Measurements from ENCODE around the gene WNK2. TPM values are rescaled to one million over a fixed set of nuclear protein-coding genes. Genes with fewer than 3 reads are reported as not detected.
"Not testable (repeated sequence)": the region's sequence is repeated elsewhere in the genome, so short reads cannot be mapped to it uniquely, and the experiment has no call there.

The WNK2 gene
- total and polyA plus RNA-seq, 4 donors: 29.2 to 124 (median 69.5) TPM

DNA sequence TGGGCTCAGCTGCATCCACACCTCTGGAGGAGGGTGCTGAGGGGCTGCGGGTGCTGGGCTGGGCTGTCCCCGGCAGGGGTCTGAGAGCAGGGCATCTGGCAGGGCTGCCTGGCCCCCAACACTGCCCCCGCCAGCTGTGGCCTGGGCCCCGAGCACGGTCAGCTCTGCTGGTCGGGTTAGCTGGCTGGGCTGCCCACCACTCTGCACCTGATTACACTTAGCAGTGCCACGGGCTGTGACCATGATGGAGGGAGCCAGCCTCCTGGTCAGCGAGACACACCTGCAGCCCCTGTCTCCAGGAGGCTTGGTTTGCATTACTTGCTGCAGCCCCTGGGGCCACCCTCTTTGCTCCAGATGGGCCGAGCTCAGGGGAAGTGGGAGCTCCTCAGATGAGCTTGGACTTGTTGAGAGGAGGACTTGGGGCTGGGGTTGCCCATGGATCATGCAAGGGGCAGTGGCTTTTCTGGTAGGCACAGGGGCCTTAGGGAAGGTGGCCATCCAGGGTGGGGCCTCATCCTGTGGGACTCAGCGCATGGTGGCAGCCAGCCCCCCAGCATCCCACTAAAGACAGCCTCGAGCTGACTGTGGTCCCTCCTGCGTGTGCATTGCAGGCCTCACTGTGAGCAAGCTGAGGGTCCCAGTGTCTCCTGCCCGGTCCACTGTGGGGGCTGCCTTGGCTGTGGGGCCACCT is 135.5 kb downstream of the WNK2 start:
- Histone ChIP-seq H3K27me3 (ENCODE audit: control insufficient read depth, insufficient read depth, low read length) (no peaks in the 10 kb centered on the region), H3K4me1 (ENCODE audit: control insufficient read depth, insufficient read depth, low read length) (peaks cover 27% of the 10 kb centered on the region), H3K9me3 (ENCODE audit: control insufficient read depth, insufficient read depth, low read length) (no peaks in the 10 kb centered on the region), H3K27ac (ENCODE audit: low read depth, low read length) (no peak overlapping the region), H3K4me3 (ENCODE audit: low read depth, low read length) (no peak overlapping the region), H3K36me3 (ENCODE audit: control insufficient read depth, insufficient read depth, low read length) (peaks cover 67% of the 10 kb centered on the region)
- DNase-seq (ENCODE audit: low read depth in 4 of 6, low spot score in 6 of 6): no peak
- 90% methylated on average over 13 of the region's 13 CpGs for whole genome bisulfite sequencing (ENCODE audit: insufficient coverage)

DNA sequence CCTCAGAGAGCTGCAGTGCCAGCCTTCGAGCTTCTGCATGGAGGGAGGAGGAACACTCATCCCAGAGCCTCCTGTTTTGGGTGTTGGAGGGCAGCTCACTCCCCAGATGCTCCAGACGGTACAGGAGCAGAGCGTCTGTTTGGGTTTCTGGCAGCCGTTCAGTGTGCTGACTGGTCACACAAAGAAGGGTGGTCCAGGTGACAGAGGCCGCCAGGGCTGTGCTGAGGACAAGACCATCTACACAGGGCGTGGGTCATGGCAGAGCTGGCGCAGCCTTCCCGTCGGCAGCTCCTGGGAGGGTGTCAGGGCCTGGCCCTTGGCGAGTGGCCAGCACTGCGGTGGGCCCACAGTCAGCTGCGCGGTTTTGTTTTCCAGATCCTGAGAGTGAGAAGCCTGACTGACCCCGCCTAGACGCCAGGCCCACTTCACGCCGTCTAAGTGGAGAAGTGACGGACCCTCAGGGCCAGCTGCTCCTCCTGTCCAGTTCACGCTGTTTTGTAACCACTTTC is 136.1 kb downstream of the WNK2 start:
- no peak for DNase-seq (ENCODE audit: low read depth in 4 of 6, low spot score in 6 of 6)
- peaks cover 72% of the 10 kb centered on the region for H3K36me3 ChIP-seq (ENCODE audit: control insufficient read depth, insufficient read depth, low read length)
- no peaks in the 10 kb centered on the region for H3K9me3 ChIP-seq (ENCODE audit: control insufficient read depth, insufficient read depth, low read length)
- no peak overlapping the region for H3K27ac ChIP-seq (ENCODE audit: low read depth, low read length)
- 55% methylated on average over 15 of the region's 19 CpGs for WGBS (ENCODE audit: insufficient coverage)
- H3K4me1 ChIP-seq (ENCODE audit: control insufficient read depth, insufficient read depth, low read length): peaks cover 27% of the 10 kb centered on the region
- no peak overlapping the region for H3K4me3 ChIP-seq (ENCODE audit: low read depth, low read length)
- no peaks in the 10 kb centered on the region for H3K27me3 ChIP-seq (ENCODE audit: control insufficient read depth, insufficient read depth, low read length)

DNA sequence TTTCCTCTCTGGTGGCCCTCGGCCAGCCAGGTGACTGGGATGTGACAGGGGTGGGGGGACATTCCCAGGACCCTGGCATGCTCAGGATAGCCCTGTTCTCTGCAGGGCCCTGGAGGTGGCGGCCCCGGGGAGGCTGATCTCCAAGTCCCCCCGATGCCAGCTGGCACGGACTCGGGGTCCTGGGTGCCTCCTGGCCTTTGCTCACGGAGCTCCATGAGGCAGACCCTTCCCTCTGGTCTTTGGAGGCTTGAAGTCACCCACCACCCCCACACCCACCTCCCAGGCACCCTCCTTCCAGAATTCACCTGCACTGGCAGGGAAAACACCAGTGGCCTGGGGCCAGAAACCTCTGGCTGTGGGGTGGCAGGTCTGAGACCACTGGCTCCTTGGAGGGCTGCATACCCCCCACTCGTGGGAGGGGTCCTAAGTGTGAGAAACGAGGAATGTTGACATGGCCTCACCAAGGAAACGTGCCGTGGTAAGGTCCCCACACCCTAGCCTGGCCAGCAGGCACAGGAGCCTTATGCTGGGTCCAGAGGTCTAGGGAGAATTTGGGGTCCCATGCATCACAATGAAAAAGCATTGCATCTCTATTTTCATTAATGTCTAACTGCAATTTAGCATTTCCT is 136.8 kb downstream of the WNK2 start:
- no peak for DNase-seq (ENCODE audit: low read depth in 4 of 6, low spot score in 6 of 6)
- Histone ChIP-seq H3K36me3 (ENCODE audit: control insufficient read depth, insufficient read depth, low read length) (peaks cover 79% of the 10 kb centered on the region), H3K4me3 (ENCODE audit: low read depth, low read length) (no peak overlapping the region), H3K27me3 (ENCODE audit: control insufficient read depth, insufficient read depth, low read length) (no peaks in the 10 kb centered on the region), H3K9me3 (ENCODE audit: control insufficient read depth, insufficient read depth, low read length) (no peaks in the 10 kb centered on the region), H3K4me1 (ENCODE audit: control insufficient read depth, insufficient read depth, low read length) (peaks cover 27% of the 10 kb centered on the region), H3K27ac (ENCODE audit: low read depth, low read length) (no peak overlapping the region)
- 88% methylated on average over 10 of the region's 11 CpGs for WGBS (ENCODE audit: insufficient coverage)

DNA sequence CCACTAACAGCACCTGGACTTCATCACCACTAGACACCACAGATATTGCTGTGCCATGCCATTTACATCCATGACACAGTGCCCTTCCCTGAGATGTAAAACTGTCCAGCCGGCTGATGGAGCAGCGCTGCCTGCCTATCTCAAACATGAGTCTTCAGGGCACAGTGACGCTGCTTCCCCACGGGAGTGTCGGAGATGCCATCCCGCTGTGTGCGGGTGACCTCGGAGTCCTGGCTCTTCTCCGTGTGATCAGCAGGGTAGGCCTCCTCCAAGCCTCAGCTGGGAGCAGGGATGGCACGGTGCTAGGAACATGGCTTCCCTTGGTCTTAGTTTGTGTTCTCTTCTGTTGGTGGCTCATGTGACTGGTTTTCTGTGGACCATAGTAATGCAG is 137.3 kb downstream of the WNK2 start:
- H3K27me3 ChIP-seq (ENCODE audit: control insufficient read depth, insufficient read depth, low read length): no peaks in the 10 kb centered on the region
- DNase-seq (ENCODE audit: low read depth in 4 of 6, low spot score in 6 of 6): no peak
- peaks cover 82% of the 10 kb centered on the region for H3K36me3 ChIP-seq (ENCODE audit: control insufficient read depth, insufficient read depth, low read length)
- peaks cover 27% of the 10 kb centered on the region for H3K4me1 ChIP-seq (ENCODE audit: control insufficient read depth, insufficient read depth, low read length)
- no peaks in the 10 kb centered on the region for H3K9me3 ChIP-seq (ENCODE audit: control insufficient read depth, insufficient read depth, low read length)
- no peak overlapping the region for H3K27ac ChIP-seq (ENCODE audit: low read depth, low read length)
- H3K4me3 ChIP-seq (ENCODE audit: low read depth, low read length): no peak overlapping the region
- 93% methylated on average over 9 of the region's 10 CpGs for WGBS (ENCODE audit: insufficient coverage)

DNA sequence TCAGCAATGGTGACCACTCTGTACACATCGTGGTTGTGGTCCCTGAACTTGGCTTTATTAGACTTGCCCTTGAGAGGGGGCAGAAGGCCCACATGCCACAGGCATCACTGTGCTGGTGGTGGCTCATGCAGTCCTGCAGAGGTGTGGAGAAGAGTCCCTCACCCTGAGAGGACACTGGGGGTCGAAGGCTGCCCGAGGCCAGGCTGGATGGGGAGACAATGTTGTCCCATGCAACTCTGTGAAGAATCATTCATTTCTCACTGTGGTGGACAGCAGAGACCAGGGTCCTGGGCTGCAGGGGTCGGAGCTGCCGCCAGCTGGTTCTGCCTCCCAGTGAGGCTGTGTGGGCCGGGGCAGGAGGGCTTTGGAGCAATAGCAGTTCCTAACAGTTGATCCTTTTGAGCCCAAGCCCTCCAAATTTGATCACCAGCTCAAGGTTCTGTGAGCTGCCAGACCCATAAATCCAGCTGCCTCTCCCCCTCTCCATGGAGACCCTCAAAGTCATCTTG is 139.6 kb downstream of the WNK2 start:
- not testable (repeated sequence) for H3K4me3 ChIP-seq (ENCODE audit: low read depth, low read length); H3K27me3 ChIP-seq (ENCODE audit: control insufficient read depth, insufficient read depth, low read length); DNase-seq (ENCODE audit: low read depth in 4 of 6, low spot score in 6 of 6); H3K9me3 ChIP-seq (ENCODE audit: control insufficient read depth, insufficient read depth, low read length); H3K27ac ChIP-seq (ENCODE audit: low read depth, low read length)
- peaks cover 64% of the 10 kb centered on the region for H3K36me3 ChIP-seq (ENCODE audit: control insufficient read depth, insufficient read depth, low read length)
- peaks cover 20% of the 10 kb centered on the region for H3K4me1 ChIP-seq (ENCODE audit: control insufficient read depth, insufficient read depth, low read length)
- 100% methylated on average over 6 of the region's 6 CpGs for WGBS (ENCODE audit: insufficient coverage)

DNA sequence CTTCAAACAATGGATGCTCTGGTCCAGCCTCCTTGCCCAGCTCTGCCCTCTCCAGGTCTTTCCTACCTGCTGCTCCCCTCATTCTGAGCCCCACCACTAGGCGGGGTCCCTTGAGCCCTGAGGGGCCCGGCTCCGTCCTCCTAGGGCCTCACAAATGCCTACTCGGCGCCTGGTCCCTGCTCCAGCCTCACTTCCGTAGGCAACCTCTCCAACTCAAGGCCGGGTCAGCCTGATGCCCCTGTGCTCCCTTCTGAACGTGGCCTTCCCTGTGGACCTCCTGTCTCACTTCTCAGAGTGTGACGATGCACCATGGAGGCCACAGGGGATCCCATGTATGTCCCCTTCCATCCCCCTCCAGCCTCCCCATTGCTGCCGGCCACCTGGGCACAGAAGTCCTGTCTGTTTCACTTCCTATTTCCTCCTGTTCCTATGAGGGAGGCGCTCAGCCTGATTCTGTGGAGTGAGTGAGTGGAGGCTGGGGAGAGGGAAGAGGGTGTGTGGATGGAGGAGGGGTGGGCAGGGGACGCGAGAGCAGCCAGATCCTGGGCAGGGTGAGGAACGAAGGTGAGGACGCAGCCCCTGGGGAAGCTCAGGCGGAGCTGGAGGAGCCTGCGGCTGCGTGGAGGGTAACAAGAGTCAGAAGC is 140.4 kb downstream of the WNK2 start:
- H3K27me3 ChIP-seq (ENCODE audit: control insufficient read depth, insufficient read depth, low read length): no peaks in the 10 kb centered on the region
- no peak overlapping the region for H3K4me3 ChIP-seq (ENCODE audit: low read depth, low read length)
- WGBS (ENCODE audit: insufficient coverage): 76% methylated on average over 17 of the region's 18 CpGs
- DNase-seq (ENCODE audit: low read depth in 4 of 6, low spot score in 6 of 6): no peak
- H3K27ac ChIP-seq (ENCODE audit: low read depth, low read length): no peak overlapping the region
- peaks cover 14% of the 10 kb centered on the region for H3K4me1 ChIP-seq (ENCODE audit: control insufficient read depth, insufficient read depth, low read length)
- no peaks in the 10 kb centered on the region for H3K9me3 ChIP-seq (ENCODE audit: control insufficient read depth, insufficient read depth, low read length)
- H3K36me3 ChIP-seq (ENCODE audit: control insufficient read depth, insufficient read depth, low read length): peaks cover 56% of the 10 kb centered on the region

DNA sequence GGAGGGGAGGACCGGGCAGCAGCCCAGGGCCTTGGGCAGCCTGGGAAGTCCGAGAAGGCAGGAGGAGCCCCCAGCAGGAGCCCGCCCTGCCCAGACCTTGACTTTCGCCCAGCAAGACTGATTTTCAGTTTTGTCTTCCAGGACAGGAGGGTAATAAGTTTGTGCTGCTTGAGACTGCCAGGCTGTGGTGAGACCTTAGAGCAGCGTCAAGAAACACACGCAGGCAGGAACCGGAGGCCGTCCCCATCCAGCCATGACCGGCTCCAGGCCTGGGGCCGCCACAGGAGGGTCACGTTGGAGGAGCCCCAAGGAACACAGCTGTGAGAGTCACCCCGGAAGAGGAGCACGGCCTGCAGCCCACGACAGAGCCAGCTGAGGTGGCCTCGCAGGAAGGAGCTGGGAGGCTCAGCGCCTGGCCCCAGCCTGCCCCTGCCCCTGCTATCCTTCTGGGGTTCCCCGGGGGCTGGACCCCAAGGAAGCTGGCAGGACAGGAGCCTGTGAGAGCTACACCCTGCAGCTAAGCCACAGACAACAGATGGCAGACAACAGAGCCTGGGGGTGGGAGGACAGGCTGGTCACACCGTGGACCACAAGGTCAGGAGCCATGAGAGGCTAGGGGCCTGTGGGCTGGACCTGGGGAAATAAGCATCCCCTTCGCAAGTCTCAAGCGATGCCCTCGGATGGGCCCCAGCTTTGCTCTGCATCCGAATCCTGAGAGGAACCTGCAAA is 141.5 kb downstream of the WNK2 start:
- peaks cover 44% of the 10 kb centered on the region for H3K36me3 ChIP-seq (ENCODE audit: control insufficient read depth, insufficient read depth, low read length)
- 90% methylated on average over 20 of the region's 22 CpGs for WGBS (ENCODE audit: insufficient coverage)
- H3K27ac ChIP-seq (ENCODE audit: low read depth, low read length): no peak overlapping the region
- DNase-seq (ENCODE audit: low read depth in 4 of 6, low spot score in 6 of 6): no peak
- peaks cover 4% of the 10 kb centered on the region for H3K4me1 ChIP-seq (ENCODE audit: control insufficient read depth, insufficient read depth, low read length)
- H3K27me3 ChIP-seq (ENCODE audit: control insufficient read depth, insufficient read depth, low read length): no peaks in the 10 kb centered on the region
- no peaks in the 10 kb centered on the region for H3K9me3 ChIP-seq (ENCODE audit: control insufficient read depth, insufficient read depth, low read length)
- H3K4me3 ChIP-seq (ENCODE audit: low read depth, low read length): no peak overlapping the region

DNA sequence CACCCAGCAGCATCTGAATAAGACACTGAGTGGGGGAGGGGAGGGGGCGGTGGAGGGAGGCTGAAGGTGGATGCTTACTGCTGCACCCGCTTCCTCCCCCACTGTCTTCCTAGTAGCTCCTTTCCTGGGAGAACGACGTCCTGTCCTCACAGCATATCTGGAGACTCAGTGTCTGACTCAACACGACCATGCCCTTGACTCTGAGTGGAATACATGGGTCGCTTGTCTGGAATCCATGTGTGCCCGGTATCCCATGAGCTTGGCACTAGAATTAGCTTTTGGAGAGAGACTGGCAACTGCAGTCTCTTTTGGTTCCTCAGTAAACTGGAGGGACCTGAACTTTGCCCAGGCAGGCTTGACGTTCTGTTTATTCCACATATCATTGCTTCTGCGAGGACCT is 142.1 kb downstream of the WNK2 start:
- H3K9me3 ChIP-seq (ENCODE audit: control insufficient read depth, insufficient read depth, low read length): no peaks in the 10 kb centered on the region
- no peaks in the 10 kb centered on the region for H3K27me3 ChIP-seq (ENCODE audit: control insufficient read depth, insufficient read depth, low read length)
- no peak for DNase-seq (ENCODE audit: low read depth in 4 of 6, low spot score in 6 of 6)
- 79% methylated on average over 6 of the region's 9 CpGs for WGBS (ENCODE audit: insufficient coverage)
- H3K4me1 ChIP-seq (ENCODE audit: control insufficient read depth, insufficient read depth, low read length): no peaks in the 10 kb centered on the region
- no peak overlapping the region for H3K27ac ChIP-seq (ENCODE audit: low read depth, low read length)
- H3K36me3 ChIP-seq (ENCODE audit: control insufficient read depth, insufficient read depth, low read length): peaks cover 39% of the 10 kb centered on the region
- no peak overlapping the region for H3K4me3 ChIP-seq (ENCODE audit: low read depth, low read length)

DNA sequence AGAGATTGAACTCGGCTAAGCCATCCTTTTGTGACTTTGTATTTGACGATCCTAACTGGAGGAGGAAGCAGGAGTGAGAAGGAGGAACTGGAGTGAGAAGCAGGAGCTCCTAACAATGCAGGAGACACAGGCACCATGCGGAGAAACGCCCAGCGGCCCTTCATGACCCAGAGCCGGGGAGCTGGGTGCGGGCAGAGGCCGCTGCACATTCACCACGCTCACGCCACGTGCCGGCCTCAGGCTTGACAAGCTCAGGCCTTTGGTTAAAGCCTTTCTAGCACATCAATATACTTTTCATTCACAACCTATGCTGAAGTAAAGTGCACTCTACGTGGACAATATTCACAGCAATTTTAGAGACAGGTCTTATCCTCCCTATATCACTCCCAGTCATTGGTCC is 142.7 kb downstream of the WNK2 start:
- no peak for DNase-seq (ENCODE audit: low read depth in 4 of 6, low spot score in 6 of 6)
- Histone ChIP-seq H3K27me3 (ENCODE audit: control insufficient read depth, insufficient read depth, low read length) (no peaks in the 10 kb centered on the region), H3K4me3 (ENCODE audit: low read depth, low read length) (no peak overlapping the region), H3K4me1 (ENCODE audit: control insufficient read depth, insufficient read depth, low read length) (no peaks in the 10 kb centered on the region), H3K36me3 (ENCODE audit: control insufficient read depth, insufficient read depth, low read length) (peaks cover 33% of the 10 kb centered on the region), H3K27ac (ENCODE audit: low read depth, low read length) (no peak overlapping the region), H3K9me3 (ENCODE audit: control insufficient read depth, insufficient read depth, low read length) (no peaks in the 10 kb centered on the region)
- 91% methylated on average over 10 of the region's 13 CpGs for WGBS (ENCODE audit: insufficient coverage)

Measured in spinal cord (tissue), 10 donors.